A549 (cell line): ENCODE data around the gene PDXK. TPM values are rescaled to one million over a fixed set of nuclear protein-coding genes. Genes with fewer than 3 reads are reported as not detected.

Experiments
- ATAC-seq, 2 experiments: fragments of 200-7000 bp in 1 of 2; fragments of >200 bp in 1 of 2; cut with Nextera tagmentation in 1 of 2; cut with Tn5 transposase in 1 of 2; 3 replicates each; pipeline versions ENCODE4 v1.8.0 to v1.9.1; 2018 to 2020; ENCODE audit warnings: mild to moderate bottlenecking in 1 of 2, moderate library complexity in 1 of 2
- CTCF ChIA-PET: fragments of 300-600 bp; sonication (Branson Sonifier 250); formaldehyde crosslinking; extraction: SDS; loops from one replicate; lab custom pipeline; 2021; ENCODE audit warnings: antibody characterized with exemption, inconsistent platforms; lab: Yijun Ruan, JAX
- POLR2A ChIA-PET: fragments of 350-600 bp; formaldehyde crosslinking; extraction: SDS; loops from one replicate; lab custom pipeline; 2021; ENCODE audit warnings: antibody characterized with exemption, inconsistent platforms; lab: Yijun Ruan, JAX
- DNase-seq, 2 experiments: peaks; one replicate each; pipeline versions ENCODE4 v3.0.0 to v3.0.0-alpha.2; 2011 to 2016; ENCODE audit warnings: low read depth in 1 of 2, low spot score in 1 of 2
- FAIRE-seq: peaks from 2 replicates; lab custom pipeline; 2011; peaks lifted over from hg19 to GRCh38; lab: Jason Lieb, UNC
- H3K27ac ChIP-seq, 2 experiments: fragments of >200 bp; sonication (Bioruptor Twin); formaldehyde crosslinking; 3 replicates each; pipeline ENCODE4 v1.5.1; 2016 to 2017
- H3K4me1 ChIP-seq: fragments of >200 bp; sonication (Bioruptor Twin); formaldehyde crosslinking; 3 replicates; pipeline ENCODE4 v1.6.1; 2016
- H3K4me2 ChIP-seq: fragments of >200 bp; sonication (Bioruptor Twin); formaldehyde crosslinking; 3 replicates; pipeline ENCODE4 v1.6.1; 2016
- H3K4me3 ChIP-seq: fragments of >200 bp; sonication (Bioruptor Twin); formaldehyde crosslinking; 3 replicates; pipeline ENCODE4 v1.5.1; 2016
- H3K9me3 ChIP-seq: fragments of >200 bp; sonication (Bioruptor Twin); formaldehyde crosslinking; 3 replicates; pipeline ENCODE4 v1.6.1; 2016
- BHLHE40 ChIP-seq: IDR thresholded peaks from 2 replicates; pipeline ENCODE4 v1.6.1; 2012; ENCODE audit warnings: low read depth, low read length, inconsistent platforms
- ESRRA ChIP-seq: fragments of 150-350 bp; IDR thresholded peaks from 2 replicates; pipeline ENCODE4 v1.6.1; 2014; ENCODE audit warnings: mild to moderate bottlenecking, low read length, borderline replicate concordance
- FOSL2 ChIP-seq, 2 experiments: fragments of 450-650 bp in 1 of 2; fragments of >200 bp in 1 of 2; sonication (Bioruptor Twin) in 1 of 2; formaldehyde crosslinking; IDR thresholded peaks; 2 replicates each; pipeline versions ENCODE4 v1.5.0 to v1.6.1; 2016 to 2020; ENCODE audit warnings: mild to moderate bottlenecking in 1 of 2, moderate library complexity in 1 of 2
- HDAC2 ChIP-seq: fragments of 200-600 bp; sonication (generic); IDR thresholded peaks from 2 replicates; pipeline ENCODE4 v1.6.1; 2016
- HOXA7 ChIP-seq: fragments of 250-450 bp; sonication (Bioruptor Pico); IDR thresholded peaks from 2 replicates; pipeline ENCODE4 v1.5.0; 2020; ENCODE audit warnings: mild to moderate bottlenecking, moderate library complexity
- JUNB ChIP-seq: fragments of >200 bp; sonication (Bioruptor Twin); formaldehyde crosslinking; IDR thresholded peaks from 2 replicates; pipeline ENCODE4 v1.6.1; 2016
- KDM1A ChIP-seq: fragments of 200-600 bp; sonication (generic); IDR thresholded peaks from 2 replicates; pipeline ENCODE4 v1.6.1; 2016; ENCODE audit warnings: low read depth, mild to moderate bottlenecking
- KDM5A ChIP-seq: fragments of 200-600 bp; sonication (generic); IDR thresholded peaks from 2 replicates; pipeline ENCODE4 v1.6.1; 2016; ENCODE audit warnings: antibody characterized with exemption, mild to moderate bottlenecking
- NFE2L2 ChIP-seq: fragments of 150-350 bp; conservative IDR thresholded peaks from 2 replicates; pipeline ENCODE4 v1.6.1; 2014; ENCODE audit warnings: low read length
- NPAS2 ChIP-seq: fragments of 250-450 bp; sonication (Bioruptor Pico); IDR thresholded peaks from 2 replicates; pipeline ENCODE4 v1.8.0; 2022; ENCODE audit warnings: mild to moderate bottlenecking, moderate library complexity, borderline replicate concordance
- RCOR1 ChIP-seq: fragments of 150-350 bp; IDR thresholded peaks from 2 replicates; pipeline ENCODE4 v1.6.1; 2014; ENCODE audit warnings: antibody characterized with exemption, low read length, low read depth
- RFX5 ChIP-seq: fragments of 450-650 bp; IDR thresholded peaks from 2 replicates; pipeline ENCODE4 v1.7.1; 2014; ENCODE audit warnings: antibody characterized with exemption, mild to moderate bottlenecking, moderate library complexity
- ZSCAN20 ChIP-seq: fragments of 250-450 bp; sonication (Bioruptor Pico); IDR thresholded peaks from 2 replicates; pipeline ENCODE4 v1.8.0; 2022; ENCODE audit warnings: mild to moderate bottlenecking, moderate library complexity
- WGBS: methylation state at CpG from one replicate; pipeline ENCODE4 v1.1.6; 2017; ENCODE audit errors: missing lambda C conversion rate; 5-methylcytosine and 5-hydroxymethylcytosine counted together
- polyA plus RNA-seq, 4 experiments: library from polyadenylated mRNA; depleted of rRNA in 3 of 4; stranded (reverse); fragments of >200 nt; fragmentation: RNase III in 1 of 4; extraction: RNeasy Plus Mini Kit Qiagen cat#74134 plus additional on column Dnase treatment in 1 of 4; gene quantifications; 2 replicates in 3 of 4; 3 replicates in 1 of 4; pipeline ENCODE4 v1.2.3, GENCODE V29; 2011 to 2017
- TF ChIP-seq, protein P1 (sequence below): fragments of 250-450 bp; sonication (Bioruptor Pico); IDR thresholded peaks from 2 replicates; pipeline ENCODE4 v1.5.0; 2021; ENCODE audit warnings: mild to moderate bottlenecking, moderate library complexity, borderline replicate concordance
- TF ChIP-seq, protein P2 (sequence below): fragments of 250-450 bp; sonication (Bioruptor Pico); IDR thresholded peaks from 2 replicates; pipeline ENCODE4 v1.5.0; 2020; ENCODE audit warnings: low read depth, mild to moderate bottlenecking, moderate library complexity
- TF ChIP-seq, protein P3 (sequence below): fragments of 150-350 bp; IDR thresholded peaks from 2 replicates; pipeline ENCODE4 v1.6.1; 2014; ENCODE audit warnings: low read depth, mild to moderate bottlenecking, low read length

The PDXK gene
- polyA plus RNA-seq, 2 of the 4 experiments (the other 2 are of a cell fraction): 220 to 292 TPM

DNA sequence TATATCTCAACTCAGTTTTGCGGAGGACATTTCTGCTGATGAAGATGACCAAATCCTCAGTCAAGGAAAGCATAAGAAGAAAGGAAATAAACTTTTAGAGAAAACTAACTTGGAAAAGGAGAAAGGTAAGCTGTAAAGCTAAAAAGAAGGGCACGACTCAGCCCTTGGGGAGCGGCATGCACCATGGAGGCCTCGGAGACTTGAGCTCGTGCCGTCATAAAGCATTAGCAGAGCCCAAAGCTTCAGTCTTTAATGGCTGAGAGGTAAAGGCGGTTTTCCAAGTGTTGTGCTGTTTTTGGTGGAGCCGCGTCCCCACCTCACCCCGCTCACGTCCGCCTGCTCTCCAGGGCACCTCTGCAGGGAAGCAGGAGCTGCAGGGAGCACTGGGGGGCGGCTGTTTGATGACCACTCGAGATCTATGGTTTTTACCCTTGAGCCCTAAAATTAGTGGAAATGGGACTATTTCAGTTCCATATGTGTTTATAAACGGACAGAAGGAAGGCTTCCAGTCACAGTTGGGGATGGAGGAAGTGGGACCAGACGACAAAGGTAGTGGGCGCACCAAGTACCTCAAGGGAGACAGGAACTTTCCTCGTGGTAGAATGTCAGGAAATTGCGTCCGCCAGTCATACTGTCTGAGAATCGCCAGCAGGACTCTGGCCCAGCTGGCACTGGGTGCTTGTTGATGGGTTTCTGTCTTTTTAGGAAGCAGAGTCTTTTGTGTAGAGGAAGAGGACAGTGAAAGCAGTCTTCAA is 31.9 kb upstream of the PDXK start:
- Histone ChIP-seq H3K4me1 (no peaks in the 10 kb centered on the region), H3K27ac (no peak overlapping the region), H3K9me3 (no peaks in the 10 kb centered on the region), H3K4me2 (no peak overlapping the region), H3K4me3 (no peak overlapping the region)
- POLR2A ChIA-PET: no interaction called here
- CTCF ChIA-PET: interaction anchor here (0.6 to 1.5 kb wide), 2 partner anchors 20 to 40 kb away, joined by 3 read pairs; no protein-coding TSS in a partner anchor
- DNase-seq: no peak
- FAIRE-seq: no peak
- no peak for ATAC-seq
- TF ChIP-seq FOSL2 (IDR thresholded peaks at IDR 0.05) (no peak), FOSL2 (CRISPR knock-in tag; IDR thresholded peaks at IDR 0.05) (no peak), NFE2L2 (no peak), ESRRA (no peak), KDM1A (no peak), RCOR1 (no peak), NPAS2 (CRISPR knock-in tag) (no peak), BHLHE40 (no peak)
- TF ChIP-seq, protein P1, sequence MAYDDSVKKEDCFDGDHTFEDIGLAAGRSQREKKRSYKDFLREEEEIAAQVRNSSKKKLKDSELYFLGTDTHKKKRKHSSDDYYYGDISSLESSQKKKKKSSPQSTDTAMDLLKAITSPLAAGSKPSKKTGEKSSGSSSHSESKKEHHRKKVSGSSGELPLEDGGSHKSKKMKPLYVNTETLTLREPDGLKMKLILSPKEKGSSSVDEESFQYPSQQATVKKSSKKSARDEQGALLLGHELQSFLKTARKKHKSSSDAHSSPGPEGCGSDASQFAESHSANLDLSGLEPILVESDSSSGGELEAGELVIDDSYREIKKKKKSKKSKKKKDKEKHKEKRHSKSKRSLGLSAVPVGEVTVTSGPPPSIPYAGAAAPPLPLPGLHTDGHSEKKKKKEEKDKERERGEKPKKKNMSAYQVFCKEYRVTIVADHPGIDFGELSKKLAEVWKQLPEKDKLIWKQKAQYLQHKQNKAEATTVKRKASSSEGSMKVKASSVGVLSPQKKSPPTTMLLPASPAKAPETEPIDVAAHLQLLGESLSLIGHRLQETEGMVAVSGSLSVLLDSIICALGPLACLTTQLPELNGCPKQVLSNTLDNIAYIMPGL (CRISPR knock-in tag): no peak
- TF ChIP-seq, protein P2, sequence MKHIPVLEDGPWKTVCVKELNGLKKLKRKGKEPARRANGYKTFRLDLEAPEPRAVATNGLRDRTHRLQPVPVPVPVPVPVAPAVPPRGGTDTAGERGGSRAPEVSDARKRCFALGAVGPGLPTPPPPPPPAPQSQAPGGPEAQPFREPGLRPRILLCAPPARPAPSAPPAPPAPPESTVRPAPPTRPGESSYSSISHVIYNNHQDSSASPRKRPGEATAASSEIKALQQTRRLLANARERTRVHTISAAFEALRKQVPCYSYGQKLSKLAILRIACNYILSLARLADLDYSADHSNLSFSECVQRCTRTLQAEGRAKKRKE (CRISPR knock-in tag): no peak
- TF ChIP-seq, protein P3, sequence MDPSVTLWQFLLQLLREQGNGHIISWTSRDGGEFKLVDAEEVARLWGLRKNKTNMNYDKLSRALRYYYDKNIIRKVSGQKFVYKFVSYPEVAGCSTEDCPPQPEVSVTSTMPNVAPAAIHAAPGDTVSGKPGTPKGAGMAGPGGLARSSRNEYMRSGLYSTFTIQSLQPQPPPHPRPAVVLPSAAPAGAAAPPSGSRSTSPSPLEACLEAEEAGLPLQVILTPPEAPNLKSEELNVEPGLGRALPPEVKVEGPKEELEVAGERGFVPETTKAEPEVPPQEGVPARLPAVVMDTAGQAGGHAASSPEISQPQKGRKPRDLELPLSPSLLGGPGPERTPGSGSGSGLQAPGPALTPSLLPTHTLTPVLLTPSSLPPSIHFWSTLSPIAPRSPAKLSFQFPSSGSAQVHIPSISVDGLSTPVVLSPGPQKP: no peak
- 95% methylated on average over 20 of the region's 21 CpGs for WGBS

DNA sequence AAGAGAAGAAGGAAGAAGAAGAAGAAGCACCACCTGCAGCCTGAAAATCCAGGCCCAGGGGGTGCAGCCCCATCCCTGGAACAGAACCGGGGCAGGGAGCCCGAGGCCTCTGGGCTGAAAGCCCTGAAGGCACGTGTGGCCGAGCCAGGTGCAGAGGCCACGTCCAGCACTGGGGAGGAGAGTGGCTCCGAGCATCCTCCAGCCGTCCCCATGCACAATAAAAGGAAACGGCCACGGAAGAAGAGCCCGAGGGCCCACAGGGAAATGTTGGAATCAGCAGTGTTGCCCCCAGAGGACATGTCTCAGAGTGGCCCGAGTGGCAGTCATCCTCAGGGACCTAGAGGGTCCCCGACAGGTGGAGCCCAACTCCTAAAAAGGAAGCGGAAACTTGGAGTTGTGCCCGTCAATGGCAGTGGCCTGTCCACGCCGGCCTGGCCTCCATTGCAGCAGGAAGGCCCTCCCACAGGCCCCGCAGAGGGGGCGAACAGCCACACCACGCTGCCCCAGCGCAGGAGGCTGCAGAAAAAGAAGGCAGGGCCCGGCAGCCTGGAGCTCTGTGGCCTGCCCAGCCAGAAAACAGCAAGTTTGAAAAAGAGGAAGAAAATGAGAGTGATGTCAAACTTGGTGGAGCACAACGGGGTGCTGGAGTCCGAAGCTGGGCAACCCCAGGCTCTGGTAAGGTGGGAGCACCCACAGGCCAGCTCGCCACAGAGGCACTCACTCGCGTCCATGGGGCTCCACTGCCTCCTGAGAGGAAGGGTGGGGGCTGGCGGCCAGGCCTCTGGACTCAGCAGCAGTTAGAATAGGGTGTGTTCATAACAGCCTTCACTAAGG is 31.1 kb upstream of the PDXK start:
- WGBS: 95% methylated on average over 22 of the region's 27 CpGs
- TF ChIP-seq ZSCAN20 (CRISPR knock-in tag) (no peak), JUNB (no peak), RFX5 (no peak), HOXA7 (CRISPR knock-in tag) (no peak)
- no peak; a peak in 1 of 6 replicates for ATAC-seq
- CTCF ChIA-PET: interaction anchor here (1.2 kb wide), 1 partner anchor 41 kb away, joined by 4 read pairs; no protein-coding TSS in a partner anchor
- FAIRE-seq: no peak
- Histone ChIP-seq H3K4me1 (no peaks in the 10 kb centered on the region), H3K4me2 (no peak overlapping the region), H3K4me3 (no peak overlapping the region), H3K27ac (no peak overlapping the region), H3K9me3 (no peaks in the 10 kb centered on the region)
- no peak for DNase-seq
- POLR2A ChIA-PET: no interaction called here

DNA sequence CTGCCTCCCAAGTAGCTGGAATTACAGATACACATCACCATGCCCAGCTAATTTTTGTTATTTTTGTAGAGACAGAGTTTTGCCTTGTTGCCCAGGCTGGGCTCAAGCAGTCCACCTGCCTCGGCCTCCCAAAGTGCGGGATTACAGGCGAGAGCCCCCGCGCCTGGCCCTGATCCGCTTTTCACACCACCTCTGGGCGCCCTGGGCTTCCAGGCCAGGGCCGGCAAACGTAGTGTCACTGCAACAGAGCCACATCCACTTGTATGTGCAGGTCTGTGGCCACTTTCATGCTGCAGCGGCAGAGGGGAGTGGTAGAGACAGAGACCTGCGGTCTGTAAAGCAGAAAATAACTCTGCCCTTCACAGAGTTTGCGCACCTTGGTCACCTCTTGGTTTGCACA is 30.0 kb upstream of the PDXK start:
- POLR2A ChIA-PET: no interaction called here

More for the DNA sequence above, 30.0 kb upstream of the PDXK start:
- 91% methylated on average over 11 of the region's 12 CpGs for WGBS
- H3K9me3 ChIP-seq: no peaks in the 10 kb centered on the region
- no peak for FAIRE-seq
- H3K27ac ChIP-seq: no peak overlapping the region
- no peaks in the 10 kb centered on the region for H3K4me1 ChIP-seq
- TF ChIP-seq FOSL2 (IDR thresholded peaks at IDR 0.05): no peak
- no peak for TF ChIP-seq FOSL2 (CRISPR knock-in tag; IDR thresholded peaks at IDR 0.05)
- no peak for TF ChIP-seq KDM5A
- TF ChIP-seq HDAC2: no peak
- no peak for ATAC-seq
- no peak overlapping the region for H3K4me2 ChIP-seq
- DNase-seq: no peak
- H3K4me3 ChIP-seq: no peak overlapping the region
- CTCF ChIA-PET: interaction anchor here (1.2 to 1.3 kb wide), 2 partner anchors 12 to 40 kb away, joined by 3 to 4 read pairs; no protein-coding TSS in a partner anchor
